HG03575 (cell line): ENCODE results near the gene KCNQ1.

ENCODE experiments used
- ATAC-seq: cut with Tn5 transposase; IDR thresholded peaks from one replicate; pipeline ENCODE4 v1.9.1; 2021; ENCODE audit not compliant: unreplicated experiment, insufficient number of reproducible peaks, low FRiP score; ENCODE audit errors: extremely low read depth

KCNQ1 gene

GRCh38 chr11:2815762-2816496 is 371.1 kb downstream of the KCNQ1 start:
- no peak for ATAC-seq

DNA sequence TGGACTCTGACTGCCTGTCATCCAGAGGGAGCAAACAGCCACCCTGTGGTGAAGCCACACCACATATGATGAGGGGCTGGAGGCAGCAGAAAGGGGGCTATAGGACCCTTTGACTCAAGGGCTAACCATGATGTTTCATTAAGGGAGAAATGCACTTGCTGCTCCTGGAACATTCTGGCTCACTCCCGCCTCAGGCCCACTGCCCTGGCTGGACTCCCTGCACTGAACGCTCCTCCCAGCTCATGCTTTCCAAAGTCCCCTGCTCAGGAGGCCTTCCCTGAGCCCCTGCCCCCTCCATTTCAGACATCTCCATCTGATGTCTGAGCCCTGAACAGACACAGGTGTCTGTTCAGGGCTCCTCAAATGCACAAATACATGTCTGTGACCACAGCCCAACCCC is 371.7 kb downstream of the KCNQ1 start:
- ATAC-seq = no peak

- ATAC-seq = no peak
Observed at GRCh38 chr11:2816941-2817421, 372.2 kb downstream of the KCNQ1 start.

DNA sequence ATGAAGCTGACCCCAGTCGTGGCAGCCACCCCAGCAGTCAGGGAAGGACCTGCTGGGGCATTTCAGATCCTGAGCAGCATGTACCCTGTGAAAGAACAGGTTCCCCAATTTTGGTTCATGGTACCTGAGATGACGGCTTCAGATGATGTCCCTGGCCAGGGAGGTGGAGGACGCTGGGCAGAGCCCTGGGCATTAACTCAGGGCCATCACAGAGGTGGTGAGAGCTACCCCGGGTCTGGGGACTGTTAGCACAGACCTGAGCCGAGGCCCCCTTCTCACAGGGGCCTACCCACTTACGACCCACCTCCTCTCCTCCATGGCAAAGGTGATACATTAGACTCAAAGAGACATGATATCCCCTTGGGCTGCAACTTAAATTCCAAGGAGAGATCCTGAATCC is 372.6 kb downstream of the KCNQ1 start:
- no peak for ATAC-seq

DNA sequence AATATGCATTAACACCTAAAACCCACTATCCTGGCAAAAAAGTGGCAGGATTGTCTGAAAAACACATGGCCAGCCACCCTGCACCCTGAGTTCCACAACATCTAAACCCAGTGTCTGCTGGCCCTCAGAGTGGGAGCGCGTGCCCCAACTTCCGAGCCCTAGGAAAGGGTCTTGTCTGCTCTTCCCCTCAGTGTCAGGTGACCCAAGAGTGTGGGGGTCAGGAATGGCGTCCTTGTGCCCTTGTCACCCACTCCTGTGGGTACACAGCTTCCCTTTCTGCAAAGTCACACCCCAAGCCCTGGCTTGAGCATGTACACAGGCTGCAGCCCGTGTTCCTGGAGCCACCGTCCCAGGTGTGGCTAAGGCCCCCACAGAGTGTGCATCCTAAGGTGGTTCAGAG is 373.2 kb downstream of the KCNQ1 start:
- ATAC-seq = no peak

GRCh38 chr11:2818503-2818902 is 373.7 kb downstream of the KCNQ1 start:
- ATAC-seq = no peak

- no peak for ATAC-seq
Observed at GRCh38 chr11:2819316-2819715, 374.5 kb downstream of the KCNQ1 start.

GRCh38 chr11:2820976-2821375 is 376.2 kb downstream of the KCNQ1 start:
- no peak for ATAC-seq

GRCh38 chr11:2821891-2822290 is 377.1 kb downstream of the KCNQ1 start:
- ATAC-seq = no peak

DNA sequence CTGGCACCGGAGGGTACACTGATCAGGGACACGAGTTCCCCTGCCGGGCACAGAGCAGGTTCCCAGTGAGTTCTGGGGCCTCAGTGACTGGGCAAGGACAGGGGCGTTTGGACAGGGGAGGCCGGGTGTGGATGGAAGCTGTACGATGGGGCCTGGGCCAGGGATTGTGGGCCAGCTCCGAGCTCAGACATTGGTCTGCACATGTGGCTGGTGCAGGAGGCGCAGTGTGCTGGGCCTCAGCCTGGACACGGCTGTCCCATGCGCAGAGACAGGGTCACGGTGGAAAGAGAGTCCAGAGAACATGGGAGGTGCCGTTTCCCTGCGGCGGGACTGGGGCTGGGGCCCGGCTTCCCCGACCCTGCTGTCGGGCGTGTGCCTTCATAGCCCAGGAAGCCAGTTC is 380.0 kb downstream of the KCNQ1 start:
- ATAC-seq = no peak

- no peak for ATAC-seq
Observed at GRCh38 chr11:2825261-2825888, 380.6 kb downstream of the KCNQ1 start.

- ATAC-seq = no peak
Observed at GRCh38 chr11:2825889-2826678, 381.3 kb downstream of the KCNQ1 start.

DNA sequence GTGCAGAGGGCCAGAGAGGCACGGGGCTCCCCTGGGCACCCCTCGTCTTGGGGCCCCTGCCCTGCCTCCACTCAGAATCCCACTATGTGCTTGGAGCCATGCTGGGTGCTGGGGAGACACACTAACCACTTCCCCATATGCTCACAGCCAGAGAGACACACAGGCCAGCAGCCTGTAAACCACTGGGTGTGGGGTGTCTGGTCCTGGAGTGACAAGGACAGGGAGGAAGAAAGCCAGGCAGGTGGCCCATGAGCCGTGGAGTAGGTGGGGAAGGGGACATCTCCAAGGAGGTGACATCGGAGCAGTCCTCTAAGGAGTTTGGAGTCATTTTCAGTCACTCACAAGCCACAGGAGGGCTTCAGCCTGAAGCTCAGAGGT is 381.9 kb downstream of the KCNQ1 start:
- no peak for ATAC-seq

DNA sequence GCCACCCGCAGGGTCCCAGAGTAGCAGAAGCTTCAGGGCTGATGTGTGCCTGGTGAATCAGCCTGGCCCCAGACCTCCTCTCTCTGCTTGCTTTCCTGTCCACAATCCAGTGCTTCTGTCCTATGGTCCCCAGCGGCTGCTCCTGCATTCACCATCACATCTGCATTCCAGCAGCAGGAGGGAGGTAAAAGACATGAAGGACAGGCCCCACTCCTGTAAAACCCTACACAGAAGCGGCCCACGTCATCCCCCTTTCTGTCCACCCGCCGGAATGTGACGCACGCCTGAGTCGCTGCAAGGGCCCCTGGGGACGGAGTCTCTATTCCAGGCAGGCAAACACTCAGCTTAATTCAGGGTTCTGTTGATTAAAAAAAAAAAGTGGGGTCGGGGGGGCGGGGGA is 382.4 kb downstream of the KCNQ1 start:
- ATAC-seq = no peak

DNA sequence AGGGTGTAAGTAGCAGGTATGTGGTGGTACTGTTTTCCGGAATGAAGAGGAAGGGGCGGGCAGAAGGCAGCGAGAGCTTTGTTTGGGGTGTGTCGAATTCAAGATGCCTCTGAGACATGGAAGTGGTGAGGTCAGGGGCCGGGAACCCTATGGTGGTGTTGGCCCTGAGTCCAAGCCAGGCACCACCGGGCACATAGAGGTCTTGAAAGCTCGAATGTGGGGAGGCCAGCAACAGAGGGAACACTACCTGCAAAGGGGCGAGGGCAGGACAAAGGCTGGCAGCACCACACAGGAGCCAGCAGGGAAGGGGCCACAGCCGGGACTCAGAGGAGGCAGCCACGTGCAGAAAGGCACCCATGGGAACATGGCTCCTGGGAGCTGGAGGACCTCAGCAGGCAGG is 383.0 kb downstream of the KCNQ1 start:
- ATAC-seq = no peak

- no peak for ATAC-seq
Observed at GRCh38 chr11:2828585-2829330, 383.9 kb downstream of the KCNQ1 start.

DNA sequence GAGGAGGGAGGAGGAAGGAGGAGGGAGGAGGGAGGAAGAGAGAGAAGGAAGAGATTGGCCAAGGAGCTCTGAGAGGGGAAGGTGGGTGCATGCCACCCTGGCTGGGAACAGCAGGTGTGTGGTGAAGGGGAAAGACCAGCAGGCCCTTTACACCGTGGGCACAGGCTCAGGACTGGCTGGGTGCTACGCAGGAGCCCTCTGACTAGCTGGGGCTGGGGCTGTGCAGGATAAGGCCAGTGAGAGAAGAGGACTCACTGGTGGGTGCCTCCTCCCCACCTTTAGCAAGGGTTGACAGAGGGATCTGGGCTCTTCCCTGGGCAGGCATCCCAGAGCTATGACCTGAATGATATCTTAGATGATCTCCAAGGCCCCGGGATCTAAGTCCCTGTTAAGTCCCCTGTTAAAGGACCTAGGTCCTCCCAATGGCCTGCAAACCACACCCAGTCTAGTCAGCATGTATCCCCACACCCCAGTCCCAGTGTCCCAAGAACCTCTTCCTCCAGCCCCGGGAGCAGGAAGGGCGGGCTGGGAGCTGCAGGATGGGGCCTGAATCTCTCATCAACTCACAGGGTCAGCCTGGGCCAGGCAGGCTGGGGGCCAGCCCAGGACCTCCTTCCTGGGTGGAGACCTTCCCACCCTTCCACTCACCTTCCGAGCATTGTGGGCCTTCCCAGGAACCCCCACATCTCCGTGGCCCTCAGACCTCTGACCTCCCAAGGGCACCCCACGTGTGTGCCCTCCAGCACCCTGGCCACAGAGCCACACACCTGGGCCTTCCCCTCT is 385.4 kb downstream of the KCNQ1 start:
- ATAC-seq = no peak

DNA sequence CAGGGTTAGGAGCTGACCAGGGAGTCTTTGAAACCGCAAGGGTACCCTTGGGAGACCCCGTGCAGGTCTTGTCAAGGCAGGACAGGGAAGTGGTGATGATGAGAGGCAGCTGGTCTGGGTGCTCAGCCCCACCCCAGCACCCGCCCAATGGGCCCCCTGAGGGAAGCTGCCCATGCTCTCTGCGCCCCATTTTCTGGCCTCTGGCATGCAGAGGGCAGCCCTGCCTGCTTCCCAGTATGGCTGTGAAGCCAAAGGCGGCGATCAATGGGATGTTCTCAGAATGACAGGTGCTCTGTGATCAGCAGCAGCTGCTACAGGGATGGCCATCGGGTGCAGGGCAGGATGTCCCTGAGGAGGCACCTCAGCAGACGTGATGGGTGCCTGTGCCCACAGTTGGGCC is 386.1 kb downstream of the KCNQ1 start:
- no peak for ATAC-seq
